Germinal center (tissue), 1 donor: ENCODE measurements around the gene PLEKHB1.
A peak's percentile ranks its signal among the peaks of the same experiment; 100 is the strongest.

Experiments used
- DNase-seq: peaks from one replicate; pipeline ENCODE4 v3.0.0; 2012; ENCODE audit warnings: mixed read lengths, low spot score

Gene PLEKHB1

GRCh38 chr11:73648121-73648520 lies 1.7 kb downstream of the PLEKHB1 start:
- DNase-seq = no peak

DNA sequence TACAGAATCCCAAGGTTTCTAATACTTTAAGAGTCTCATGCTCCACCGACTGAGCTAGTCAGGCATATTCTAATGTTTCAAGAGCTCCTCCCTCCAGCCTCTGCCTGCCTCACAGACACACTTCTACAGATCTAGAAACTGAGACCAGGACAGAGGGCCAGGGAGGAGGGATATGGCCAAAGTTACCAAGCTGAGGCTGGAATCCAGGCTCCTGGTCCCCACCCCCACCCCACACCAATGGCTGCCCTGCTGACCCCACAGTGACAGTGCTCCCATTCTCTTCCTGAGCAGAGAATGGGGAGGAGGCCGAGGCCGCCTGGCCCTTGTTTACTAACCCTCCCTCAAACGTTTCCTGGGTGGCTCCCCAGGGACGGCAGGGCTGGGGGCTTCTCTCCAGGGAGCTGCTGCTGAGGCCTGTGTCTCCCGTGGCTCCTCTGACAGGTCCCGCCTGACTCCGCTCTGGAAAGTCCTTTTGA lies 2.2 kb downstream of the PLEKHB1 start:
- DNase-seq = no peak

DNA sequence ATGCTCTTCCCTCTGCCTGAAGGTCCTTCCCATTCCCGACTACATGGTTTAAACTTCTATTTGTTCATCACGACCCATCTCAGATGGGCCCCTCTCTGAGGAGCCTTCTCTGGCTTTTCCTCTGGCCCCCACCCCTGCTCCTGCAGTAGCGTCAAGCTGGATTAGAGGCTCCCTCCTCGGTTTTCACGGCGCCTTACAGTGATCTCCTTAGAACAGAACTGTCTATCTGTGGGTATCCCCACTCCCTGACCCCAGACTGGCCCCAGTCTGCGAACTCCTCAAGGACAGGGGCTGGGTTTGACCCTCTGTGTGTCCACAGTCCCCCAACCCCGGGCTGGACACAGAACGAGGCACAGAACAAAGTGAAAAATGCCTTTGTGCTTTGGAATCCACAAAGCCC lies 2.8 kb downstream of the PLEKHB1 start:
- no peak for DNase-seq

- no peak for DNase-seq
Observed at GRCh38 chr11:73650400-73650799, 4.0 kb downstream of the PLEKHB1 start.

- DNase-seq = no peak
Observed at GRCh38 chr11:73651252-73651651, 4.9 kb downstream of the PLEKHB1 start.

DNA sequence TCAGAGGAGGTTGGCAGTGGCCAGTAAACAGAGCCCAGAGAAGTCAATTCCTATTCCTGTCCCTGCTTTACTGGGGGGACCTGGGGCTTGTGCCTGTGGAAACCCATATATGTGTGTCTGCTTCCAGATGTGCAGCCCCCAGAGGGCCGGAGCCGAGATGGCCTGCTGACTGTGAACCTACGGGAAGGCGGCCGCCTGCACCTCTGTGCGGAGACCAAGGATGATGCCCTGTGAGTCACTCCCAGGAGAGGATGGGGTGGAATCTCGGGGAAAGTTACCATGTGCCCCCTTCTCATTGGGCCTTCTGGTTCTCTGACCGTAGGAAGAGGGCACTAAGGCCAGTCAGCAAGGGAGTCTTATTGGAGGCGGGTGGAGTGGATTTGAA lies 5.3 kb downstream of the PLEKHB1 start:
- DNase-seq = no peak

DNA sequence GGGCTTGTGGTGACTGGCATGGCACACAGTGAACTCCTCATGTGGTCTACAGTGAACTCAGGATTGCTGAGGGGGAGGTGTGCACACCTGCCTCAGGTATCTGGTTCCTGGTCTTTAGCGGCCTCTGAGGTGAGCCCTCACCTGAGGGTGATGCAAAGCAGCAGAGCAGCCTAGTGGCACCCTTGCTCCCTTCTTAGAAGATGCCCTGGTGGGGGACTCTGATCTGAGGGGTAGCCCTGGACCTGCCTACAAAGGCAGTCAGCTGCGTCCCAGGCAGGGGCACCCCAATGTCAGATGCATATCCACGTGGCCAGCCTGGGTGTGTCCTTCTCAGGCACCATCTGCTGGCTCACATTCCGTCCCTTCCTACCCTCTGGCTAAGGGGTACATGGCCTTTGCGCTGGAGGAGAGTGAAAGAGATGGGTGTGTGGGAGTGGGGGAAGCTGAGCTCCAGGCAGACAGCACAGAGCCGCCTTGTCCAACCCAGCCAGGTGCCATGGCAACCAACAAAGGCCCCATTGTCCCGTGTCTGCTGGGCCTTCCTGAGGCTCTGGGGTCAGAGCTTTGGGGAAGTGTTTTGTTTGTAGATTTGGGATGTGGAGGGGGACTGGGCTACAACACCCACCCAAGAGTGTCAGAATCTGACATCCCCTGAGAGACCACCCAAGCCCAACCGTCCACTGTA lies 5.8 kb downstream of the PLEKHB1 start:
- DNase-seq = no peak

DNA sequence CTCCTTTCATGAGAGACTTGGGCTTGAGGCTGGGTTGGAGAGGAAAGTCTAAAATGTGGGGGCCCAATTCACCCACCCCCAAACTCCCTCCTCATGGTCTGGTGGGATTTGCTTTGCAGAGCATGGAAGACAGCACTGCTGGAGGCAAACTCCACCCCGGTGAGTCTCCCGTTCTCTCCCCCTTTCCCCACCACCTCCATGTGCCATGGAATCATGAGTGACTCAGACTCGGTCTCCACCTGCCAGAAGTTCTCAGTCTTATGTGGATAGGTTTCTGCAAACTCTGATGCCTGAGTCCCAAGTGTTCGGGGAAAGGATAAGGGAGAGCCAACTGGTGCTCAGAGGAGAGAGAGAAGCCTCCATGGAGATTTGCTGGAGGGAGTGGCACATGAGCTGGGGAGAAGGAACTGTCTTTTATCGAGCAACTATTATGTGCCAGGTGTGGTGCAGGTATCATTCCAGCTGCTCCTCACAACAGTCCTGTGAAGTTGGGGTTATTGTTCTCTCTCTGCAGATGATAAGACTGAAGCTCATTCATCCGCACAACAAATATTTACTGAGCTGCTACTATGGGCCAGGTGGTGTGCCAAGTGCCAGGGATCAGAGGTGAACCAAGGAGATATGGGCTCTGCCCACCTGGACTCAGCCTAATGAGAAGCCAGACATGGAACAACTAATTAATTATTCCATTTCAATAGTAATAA lies 6.6 kb downstream of the PLEKHB1 start:
- DNase-seq = no peak

- no peak for DNase-seq
Observed at GRCh38 chr11:73653996-73654395, 7.6 kb downstream of the PLEKHB1 start.

DNA sequence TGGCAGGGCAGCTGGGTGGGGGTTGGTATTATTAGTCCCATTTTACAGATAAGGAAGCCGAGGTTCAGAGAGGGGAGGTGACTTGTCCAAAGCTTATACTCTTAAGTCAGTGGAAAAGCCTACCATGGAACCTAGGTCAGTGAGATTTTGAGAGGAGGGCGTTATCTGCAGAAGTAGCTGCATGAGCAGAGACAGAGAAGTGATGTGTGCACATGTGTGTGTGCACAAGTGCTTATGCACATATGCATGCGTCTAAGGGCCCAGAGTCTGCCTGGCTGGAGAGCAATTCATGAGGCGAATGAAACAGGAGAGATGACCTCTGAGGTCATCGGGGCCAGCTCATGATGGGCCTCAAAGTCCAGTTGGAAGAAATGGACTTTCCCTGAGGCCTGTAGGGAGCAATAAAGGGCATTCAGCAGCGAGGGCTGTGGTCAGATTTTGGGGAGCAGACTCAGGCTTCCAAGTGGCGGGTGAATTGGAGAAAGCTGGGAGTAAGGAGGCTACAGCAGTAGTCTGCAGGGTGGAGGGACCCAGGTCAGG lies 8.2 kb downstream of the PLEKHB1 start:
- DNase-seq = no peak

DNA sequence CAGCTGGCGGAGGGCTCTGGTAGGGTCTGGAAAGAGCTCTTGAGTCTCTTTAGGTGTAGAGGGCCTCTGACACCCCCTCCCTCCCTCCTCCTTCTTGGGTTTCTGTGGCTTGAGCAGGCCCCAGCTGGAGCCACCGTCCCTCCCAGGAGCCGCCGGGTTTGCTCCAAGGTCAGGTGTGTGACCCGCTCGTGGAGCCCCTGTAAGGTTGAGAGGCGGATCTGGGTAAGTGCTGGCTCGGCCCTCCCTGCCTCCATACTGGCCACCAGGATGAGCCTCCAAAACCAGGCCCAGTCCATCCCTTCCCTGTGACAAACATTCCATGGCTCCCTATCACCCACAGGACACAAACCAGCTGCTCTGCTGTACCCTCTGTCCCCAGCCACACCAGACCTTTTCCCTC lies 9.3 kb downstream of the PLEKHB1 start:
- no peak for DNase-seq

- DNase-seq = no peak
Observed at GRCh38 chr11:73656985-73657384, 10.6 kb downstream of the PLEKHB1 start.

GRCh38 chr11:73659961-73660360 lies 13.6 kb downstream of the PLEKHB1 start:
- DNase-seq = no peak

DNA sequence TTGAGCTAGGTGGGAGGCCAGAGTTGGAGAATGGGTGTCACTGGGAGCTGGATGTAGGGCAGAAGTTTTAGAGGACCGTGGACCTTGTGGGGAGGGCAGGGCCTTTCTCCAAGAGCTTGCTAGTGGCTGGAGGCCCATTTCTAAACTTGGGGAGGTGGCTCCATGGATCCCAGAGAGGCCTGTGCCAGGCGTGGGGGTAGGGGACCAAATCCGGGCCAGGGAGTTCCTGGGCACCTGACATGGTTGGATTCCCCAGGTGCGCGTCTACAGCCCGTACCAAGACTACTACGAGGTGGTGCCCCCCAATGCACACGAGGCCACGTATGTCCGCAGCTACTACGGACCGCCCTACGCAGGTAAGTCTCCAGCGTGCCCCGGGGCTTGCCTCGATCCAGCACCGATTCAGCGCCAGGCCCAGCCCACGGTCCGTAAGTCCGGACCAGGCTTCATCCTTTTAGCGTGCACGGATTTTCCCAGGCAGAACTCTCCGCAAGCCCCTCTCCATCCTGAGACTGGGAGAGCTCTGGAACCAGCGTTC lies 14.2 kb downstream of the PLEKHB1 start:
- DNase-seq = no peak

DNA sequence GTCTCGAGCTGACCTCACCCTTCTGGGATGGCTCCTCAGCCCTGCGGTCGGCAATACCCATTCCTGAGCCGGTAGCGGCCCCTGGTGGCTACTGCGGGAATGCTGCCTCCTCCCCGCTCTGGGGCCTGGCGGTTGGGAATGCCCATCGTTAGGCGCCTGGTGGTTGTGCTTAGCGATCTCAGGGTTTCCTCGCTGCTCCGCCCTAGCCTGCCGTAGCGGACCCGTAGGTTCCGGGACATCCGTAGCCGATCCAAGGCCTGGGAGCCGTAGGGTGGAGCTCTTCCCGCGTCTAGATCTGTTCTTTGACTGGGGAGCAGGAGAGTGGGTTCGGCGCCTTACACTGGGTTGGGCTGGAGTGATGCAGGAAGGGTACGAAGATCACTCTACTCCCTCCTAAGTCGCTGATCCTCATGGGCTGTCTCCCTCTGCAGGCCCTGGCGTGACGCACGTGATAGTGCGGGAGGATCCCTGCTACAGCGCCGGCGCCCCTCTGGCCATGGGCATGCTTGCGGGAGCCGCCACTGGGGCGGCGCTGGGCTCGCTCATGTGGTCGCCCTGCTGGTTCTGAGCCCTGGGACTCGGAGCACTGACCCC lies 14.8 kb downstream of the PLEKHB1 start:
- peak; percentile 93 for DNase-seq

DNA sequence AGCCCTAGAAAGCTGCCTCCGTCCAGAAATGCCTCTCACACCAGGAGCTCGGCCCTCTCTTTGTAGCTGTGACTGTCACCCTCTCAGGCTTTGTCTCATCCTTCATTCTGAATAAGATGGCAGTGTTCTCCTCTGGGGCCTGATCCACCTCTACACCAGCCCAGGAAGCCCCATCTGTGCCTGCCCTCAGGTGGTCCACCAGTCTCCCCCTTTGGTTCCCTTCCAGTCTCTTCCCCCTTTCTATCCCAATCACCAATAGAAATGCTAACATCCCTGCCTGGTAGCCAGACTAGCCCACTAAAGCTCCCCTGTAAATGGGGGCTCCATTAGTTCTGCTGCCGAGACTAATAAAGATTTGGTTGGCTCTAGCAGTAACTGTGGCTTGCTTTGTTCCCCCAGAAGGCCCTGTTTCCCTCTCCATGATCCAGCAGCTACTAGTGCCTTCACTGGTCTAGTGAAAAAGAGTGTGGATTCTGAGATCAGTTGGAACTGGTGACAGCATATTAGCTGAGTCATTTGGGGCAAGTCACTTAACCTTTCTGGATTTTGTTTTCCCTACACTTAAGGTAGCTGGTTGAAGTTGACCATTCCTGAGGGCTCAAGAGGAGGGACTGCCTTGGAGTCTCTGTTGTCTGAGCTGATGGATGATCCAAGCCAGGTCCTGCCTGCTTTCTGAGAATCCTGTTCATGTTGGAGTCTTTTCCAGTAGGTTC lies 16.2 kb downstream of the PLEKHB1 start:
- no peak for DNase-seq

DNA sequence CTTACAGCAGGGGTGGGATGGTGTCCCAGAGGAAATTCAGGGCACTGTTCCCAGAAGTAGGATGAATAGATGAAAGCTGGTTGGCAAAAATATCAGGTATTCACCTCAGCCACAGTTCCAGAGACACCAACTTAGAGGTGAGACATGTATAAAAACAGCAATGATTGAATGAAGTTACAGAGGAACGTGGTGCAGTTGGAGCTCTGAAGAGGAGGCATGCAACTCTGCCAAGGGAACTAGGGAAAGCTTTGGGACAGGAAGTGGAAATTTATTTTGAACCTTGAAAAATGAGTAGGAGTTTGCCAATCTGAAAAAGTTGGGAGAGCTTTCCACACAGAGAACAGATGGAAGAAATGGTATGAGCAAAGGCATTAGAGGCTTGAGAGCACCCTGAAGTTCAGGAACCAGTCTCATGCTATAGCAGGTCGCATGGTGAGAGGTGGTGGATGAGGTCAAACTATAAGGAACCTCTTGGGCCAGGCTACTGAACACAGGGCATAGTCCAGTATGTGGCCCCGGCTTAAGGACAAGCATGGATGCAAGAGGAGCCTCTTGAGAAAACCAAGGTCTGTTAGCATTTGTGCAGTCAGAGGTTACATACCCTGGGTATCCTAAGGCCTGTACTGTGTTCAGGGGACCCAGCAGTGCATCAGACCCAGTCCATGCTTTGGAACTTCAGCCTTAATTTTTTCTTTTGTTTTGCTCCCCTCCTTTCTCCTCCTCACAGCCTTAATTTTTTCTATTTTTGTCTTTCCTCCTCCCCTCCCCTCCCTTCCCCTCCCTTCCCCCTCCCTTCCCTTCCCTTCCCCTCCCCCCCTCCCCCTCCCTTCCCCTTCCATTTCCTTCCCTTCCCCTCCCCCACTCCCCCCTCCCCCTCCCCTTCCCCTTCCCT lies 17.5 kb downstream of the PLEKHB1 start:
- no peak for DNase-seq

GRCh38 chr11:73664877-73665276 lies 18.5 kb downstream of the PLEKHB1 start:
- DNase-seq = no peak

- DNase-seq = no peak
Observed at GRCh38 chr11:73667891-73668290, 21.5 kb downstream of the PLEKHB1 start.

DNA sequence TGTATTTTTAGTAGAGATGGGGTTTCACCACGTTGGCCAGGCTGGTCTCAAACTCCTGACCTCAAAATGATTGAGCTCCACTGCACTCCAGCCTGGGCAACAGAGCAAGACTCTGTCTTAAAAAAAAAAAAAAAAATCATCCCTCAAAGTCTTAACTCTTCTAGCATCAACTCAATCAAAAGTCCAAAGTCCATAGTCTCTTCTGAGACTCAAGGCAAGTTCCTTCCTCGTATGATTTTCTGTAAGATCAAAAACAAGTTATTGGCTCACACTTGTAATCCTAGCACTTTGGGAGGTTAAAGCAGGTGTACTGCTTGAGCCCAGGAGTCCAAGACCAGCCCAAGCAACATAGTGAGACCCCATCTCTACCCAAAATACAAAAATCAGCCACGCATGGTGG lies 24.4 kb downstream of the PLEKHB1 start:
- no peak for DNase-seq

DNA sequence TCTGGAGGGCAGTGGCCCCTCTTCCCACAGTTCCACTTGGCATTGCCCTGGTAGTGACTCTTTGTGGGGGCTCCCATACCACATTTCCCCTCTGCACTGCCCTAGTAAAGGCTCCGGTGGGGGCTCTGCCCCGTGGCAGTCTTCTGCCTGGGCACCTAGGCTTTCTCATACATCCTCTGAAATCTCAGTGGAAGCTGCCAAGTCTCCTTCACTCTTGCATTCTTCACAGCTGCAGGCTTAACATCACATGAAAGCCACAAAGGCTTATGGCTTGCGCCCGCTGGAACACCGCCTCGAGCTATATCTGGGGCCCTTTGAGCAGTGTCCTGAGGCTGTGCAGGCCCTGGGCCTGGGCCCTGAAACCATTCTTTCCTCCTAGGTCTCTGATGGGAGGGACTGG lies 25.3 kb downstream of the PLEKHB1 start:
- DNase-seq = no peak
